Endothelial cell of umbilical vein (primary cell): ENCODE measurements around the gene PKD1L1. TPM values are rescaled to one million over a fixed set of nuclear protein-coding genes. Genes with fewer than 3 reads are reported as not detected.

Experiments
- BruUV-seq: library from RNA; stranded (reverse); fragments of 400-500 nt; replicated peaks from 2 replicates; lab custom pipeline; 2021; lab: Mats Ljungman, UMichigan
- CTCF ChIA-PET: fragments of 300-600, 350-600 bp; sonication (Branson Sonifier 250); formaldehyde crosslinking; loops from one replicate; lab custom pipeline; 2021; ENCODE audit warnings: antibody characterized with exemption, inconsistent platforms; lab: Charles Lee
- POLR2A ChIA-PET: fragments of 300-600, 350-600 bp; sonication (Branson Sonifier 250); formaldehyde crosslinking; loops from one replicate; lab custom pipeline; 2021; ENCODE audit warnings: antibody characterized with exemption, inconsistent platforms; lab: Charles Lee
- DNase-seq: peaks from one replicate; pipeline ENCODE4 v3.0.0-alpha.2; 2011; ENCODE audit warnings: low read depth, low spot score
- FAIRE-seq: peaks from 2 replicates; lab custom pipeline; 2011; peaks lifted over from hg19 to GRCh38; lab: Jason Lieb, UNC
- H2AFZ ChIP-seq: 2 replicates; pipeline ENCODE4 v1.6.0; 2012; ENCODE audit warnings: low read depth, low read length, control low read depth, inconsistent platforms
- H3K27ac ChIP-seq: 2 replicates; pipeline ENCODE4 v1.5.1; 2011; ENCODE audit warnings: low read depth, mild to moderate bottlenecking, control low read depth, low read length, moderate library complexity; ENCODE audit not compliant: insufficient read depth
- H3K27me3 ChIP-seq, 2 experiments: 2 replicates each; pipeline versions ENCODE4 v1.6.0 to v1.6.1; 2011; ENCODE audit warnings: low read length in 2 of 2, mixed read lengths in 1 of 2; ENCODE audit not compliant: control insufficient read depth in 2 of 2, insufficient read depth in 2 of 2
- H3K36me3 ChIP-seq, 2 experiments: 2 replicates in 1 of 2; 3 replicates in 1 of 2; pipeline ENCODE4 v1.5.1; 2011; ENCODE audit warnings: low read length in 2 of 2, mild to moderate bottlenecking in 1 of 2, moderate library complexity in 1 of 2; ENCODE audit not compliant: control insufficient read depth in 2 of 2, insufficient read depth in 2 of 2; ENCODE audit errors: extremely low read depth in 1 of 2
- H3K4me1 ChIP-seq: 3 replicates; pipeline ENCODE4 v1.5.1; 2011; ENCODE audit warnings: mild to moderate bottlenecking, low read length; ENCODE audit not compliant: control insufficient read depth, insufficient read depth; ENCODE audit errors: extremely low read depth
- H3K4me2 ChIP-seq: 2 replicates; pipeline ENCODE4 v1.6.1; 2011; ENCODE audit warnings: low read length, control low read depth, mixed read lengths; ENCODE audit not compliant: insufficient read depth
- H3K4me3 ChIP-seq, 3 experiments: fragments of 200-600 bp in 1 of 3; sonication (generic), shearing (Covaris generic) in 1 of 3; replicated peaks in 1 of 3; 2 replicates each; pipeline ENCODE4 v1.5.1; 2011 to 2016; ENCODE audit warnings: control low read depth in 3 of 3, low read length in 3 of 3, mild to moderate bottlenecking in 2 of 3, inconsistent platforms in 1 of 3, low read depth in 1 of 3, moderate library complexity in 1 of 3; ENCODE audit not compliant: insufficient read depth in 1 of 3
- H3K79me2 ChIP-seq: 2 replicates; pipeline ENCODE4 v1.6.0; 2012; ENCODE audit warnings: low read length, inconsistent platforms; ENCODE audit not compliant: control insufficient read depth, insufficient read depth
- H3K9ac ChIP-seq: replicated peaks from 2 replicates; pipeline ENCODE3; 2011; ENCODE audit warnings: low read length, control low read depth; ENCODE audit not compliant: insufficient read depth; ENCODE audit errors: extremely low read depth
- H3K9me1 ChIP-seq: replicated peaks from 3 replicates; pipeline ENCODE4 v1.6.0; 2011; ENCODE audit warnings: mild to moderate bottlenecking, low read length; ENCODE audit not compliant: control insufficient read depth, insufficient read depth; ENCODE audit errors: extremely low read depth
- H3K9me3 ChIP-seq: replicated peaks from 2 replicates; pipeline ENCODE4 v1.5.1; 2012; ENCODE audit warnings: low read length, inconsistent platforms; ENCODE audit not compliant: control insufficient read depth, insufficient read depth
- H4K20me1 ChIP-seq: replicated peaks from 2 replicates; pipeline ENCODE3; 2011; ENCODE audit warnings: mild to moderate bottlenecking, low read length; ENCODE audit not compliant: control insufficient read depth, insufficient read depth; ENCODE audit errors: extremely low read depth
- CTCF ChIP-seq, 2 donors: IDR thresholded peaks; 1 replicate in 1 of 2; 2 replicates in 1 of 2; pipeline ENCODE4 v1.5.1; 2011; ENCODE audit warnings: low read length in 2 of 2, mild to moderate bottlenecking in 2 of 2, moderate library complexity in 2 of 2, control low read depth in 1 of 2, inconsistent platforms in 1 of 2, low read depth in 1 of 2; ENCODE audit not compliant: insufficient read depth in 1 of 2; ENCODE audit errors: extremely low read depth in 1 of 2
- EZH2 ChIP-seq: IDR thresholded peaks from 2 replicates; pipeline ENCODE4 v1.6.1; 2012; ENCODE audit warnings: borderline replicate concordance, low read depth, mild to moderate bottlenecking, moderate library complexity, low read length, inconsistent platforms; ENCODE audit not compliant: severe bottlenecking
- FOS ChIP-seq: IDR thresholded peaks from 2 replicates; pipeline ENCODE4 v1.6.1; 2011; ENCODE audit warnings: mild to moderate bottlenecking, low read length, moderate library complexity, borderline replicate concordance; ENCODE audit not compliant: insufficient read depth
- GATA2 ChIP-seq: IDR thresholded peaks from 2 replicates; pipeline ENCODE4 v1.7.0; 2011; ENCODE audit warnings: low read depth, mild to moderate bottlenecking, moderate library complexity, mixed read lengths, low read length; ENCODE audit not compliant: insufficient read length, insufficient read depth
- JUN ChIP-seq: IDR thresholded peaks from 2 replicates; pipeline ENCODE4 v1.6.1; 2011; ENCODE audit warnings: borderline replicate concordance, low read depth; ENCODE audit not compliant: insufficient read length, insufficient read depth
- MAX ChIP-seq: IDR thresholded peaks from 2 replicates; pipeline ENCODE4 v1.6.1; 2011; ENCODE audit not compliant: insufficient read depth, insufficient read length
- MYC ChIP-seq: IDR thresholded peaks from one replicate; pipeline ENCODE4 v1.6.1; 2011; ENCODE audit warnings: mild to moderate bottlenecking, low read depth, low read length
- POLR2A ChIP-seq: IDR thresholded peaks from 2 replicates; pipeline ENCODE4 v1.6.1; 2012; ENCODE audit warnings: low read depth, mild to moderate bottlenecking, control low read depth, low read length
- POLR2AphosphoS5 ChIP-seq: IDR thresholded peaks from 2 replicates; pipeline ENCODE4 v1.6.1; 2012; ENCODE audit warnings: low read depth, mild to moderate bottlenecking, control low read depth, low read length, moderate library complexity; ENCODE audit not compliant: insufficient read depth
- dilution Hi-C: fragments of 300-500 bp; cut with MboI; formaldehyde crosslinking; loops from one replicate; pipeline ENCODE4 v1.15.0; 2019; ENCODE audit warnings: low sequenced_read_pairs; ENCODE audit not compliant: extremely low pct_ligation_motif_present
- intact Hi-C: fragments of 100-400 bp; cut with micrococcal nuclease; formaldehyde crosslinking; loops from one replicate; pipeline ENCODE4 v1.10.0; 2022
- polyA plus RNA-seq, 4 experiments: library from polyadenylated mRNA; depleted of rRNA in 3 of 4; stranded (reverse) in 3 of 4; unstranded in 1 of 4; fragments of >200 nt; gene quantifications; 2 replicates each; pipeline versions ENCODE4 v1.2.1 to v1.2.3, GENCODE V29; 2011 to 2012; ENCODE audit warnings: missing spikeins in 1 of 4
- total RNA-seq: library from RNA; stranded (reverse); gene quantifications from 2 replicates; pipeline ENCODE4 v1.2.3, GENCODE V29; 2021

PKD1L1 gene
- total and polyA plus RNA-seq, 2 donors (not counting 3 experiments of a cell fraction or from before 2014, with no cell fraction given), result 4.1 to 5.9 TPM

GRCh38 chr7:47734287-47734948 is 213.8 kb downstream of the PKD1L1 start:
- FAIRE-seq (no peak), DNase-seq (no peak)
- Histone ChIP-seq H3K4me3 (no peak overlapping the region), H4K20me1 (no peaks in the 10 kb centered on the region), H2AFZ (no peak overlapping the region), H3K4me2 (no peak overlapping the region), H3K4me1 (peaks cover 4% of the 10 kb centered on the region), H3K27ac (no peak overlapping the region), H3K27me3 (peaks cover 4 to 7% of the 10 kb centered on the region in 2 experiments), H3K9me3 (no peaks in the 10 kb centered on the region), H3K9me1 (no peaks in the 10 kb centered on the region), H3K79me2 (no peaks in the 10 kb centered on the region), H3K9ac (no peak overlapping the region), H3K36me3 (no peaks in the 10 kb centered on the region)
- ChIA-PET POLR2A (no interaction called here), CTCF (no interaction called here)
- intact Hi-C loops, result no loop called here
- dilution Hi-C loops, result no loop called here
- TF ChIP-seq GATA2, result no peak
- no peak for TF ChIP-seq CTCF (IDR thresholded peaks at IDR 0.05; ENCODE audit: extremely low read depth in 1 of 2, insufficient read depth in 1 of 2, low read depth in 1 of 2, low read length in 2 of 2)
- no peak for TF ChIP-seq MAX
- TF ChIP-seq POLR2AphosphoS5, result no peak
- no peak for TF ChIP-seq EZH2
- TF ChIP-seq MYC, result no peak
- TF ChIP-seq JUN, result no peak
- no peak for TF ChIP-seq POLR2A
- no peak for TF ChIP-seq FOS
- no TSS peak for BruUV-seq
